Measurements from ENCODE around the gene STX16.

GRCh38 chr20:58609026-58609425, 42.1 kb upstream of the STX16 start:
- TF ChIP-seq POLR2AphosphoS5 (IDR thresholded peaks at IDR 0.05; ENCODE audit: low read depth) (no peak), CTCF (IDR thresholded peaks at IDR 0.05; ENCODE audit: insufficient read depth, low read length) (no peak), GABPA (IDR thresholded peaks at IDR 0.05; ENCODE audit: low read depth) (no peak)

Measured in HL-60 (cell line).